CD4-positive, alpha-beta T cell treated with Interleukin-2 at 100 ng/mL for 4 hours (primary cell): ENCODE data around the gene MREG.

Experiments used
- DNase-seq: peaks from one replicate; pipeline ENCODE4 v3.0.0-alpha.2; 2020; ENCODE audit warnings: low spot score

The MREG gene

DNA sequence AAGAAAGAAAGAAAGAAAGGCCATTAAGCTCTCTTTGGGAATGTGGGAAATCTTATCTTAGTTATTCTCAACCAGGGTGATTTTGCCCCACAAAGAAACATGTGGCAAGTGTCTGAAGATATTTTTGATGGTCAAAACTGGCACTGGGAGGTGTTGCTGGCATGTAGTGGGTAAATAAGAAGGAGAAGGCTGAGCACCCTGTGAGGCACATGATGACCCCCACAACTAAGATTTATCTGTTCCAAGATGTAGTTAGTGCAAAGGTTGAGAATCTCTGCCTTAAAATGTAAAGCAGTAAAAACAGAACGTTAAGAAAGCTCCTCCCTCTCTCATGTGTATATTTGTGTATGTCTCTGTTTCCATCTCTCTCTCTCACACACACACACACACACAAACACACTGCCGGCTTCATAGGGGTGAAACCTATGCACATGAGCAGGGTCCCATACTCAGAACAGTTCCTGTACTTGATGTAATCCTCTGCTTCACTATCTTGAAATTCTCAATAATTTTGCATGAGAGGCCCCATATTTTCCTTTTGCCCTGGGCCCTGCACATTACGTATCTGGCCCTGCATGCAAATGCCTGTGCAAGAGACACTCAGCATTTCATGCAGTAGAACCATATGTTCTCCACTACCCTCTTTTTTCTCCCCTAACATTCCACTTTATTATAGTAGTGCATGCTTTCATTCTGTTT, 94.3 kb downstream of the MREG start:
- no peak for DNase-seq

DNA sequence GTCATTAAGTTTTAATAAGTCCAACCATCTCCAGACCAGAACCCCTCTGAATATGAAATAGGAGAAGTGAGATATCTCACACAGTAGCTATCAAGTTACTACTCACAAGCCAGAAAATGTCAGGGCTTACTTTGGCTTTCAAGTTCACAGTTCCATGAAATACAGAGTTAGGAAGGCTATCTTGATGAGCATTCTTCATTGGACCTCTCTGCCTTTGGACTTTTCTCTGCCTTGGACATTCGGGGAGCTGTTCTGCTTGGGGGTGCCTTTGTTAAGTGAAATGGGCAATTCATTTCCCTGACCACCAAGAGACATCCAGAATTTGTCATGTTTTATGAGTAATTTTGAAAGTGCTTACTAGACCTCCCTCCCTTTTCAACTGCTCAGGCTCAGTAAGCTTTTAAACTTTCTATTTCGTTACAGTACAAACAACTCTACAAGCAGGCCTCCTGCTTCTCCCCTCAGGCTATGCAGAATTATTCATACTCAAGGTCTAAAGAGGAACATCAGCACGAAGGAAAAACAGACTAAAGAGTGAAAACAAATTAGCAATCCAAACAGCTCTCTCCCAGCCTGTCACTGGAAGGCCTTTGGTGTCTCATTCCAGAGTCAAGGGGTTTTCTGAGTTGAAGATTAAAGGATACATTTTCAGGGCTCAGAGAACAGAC, 95.3 kb downstream of the MREG start:
- no peak for DNase-seq

DNA sequence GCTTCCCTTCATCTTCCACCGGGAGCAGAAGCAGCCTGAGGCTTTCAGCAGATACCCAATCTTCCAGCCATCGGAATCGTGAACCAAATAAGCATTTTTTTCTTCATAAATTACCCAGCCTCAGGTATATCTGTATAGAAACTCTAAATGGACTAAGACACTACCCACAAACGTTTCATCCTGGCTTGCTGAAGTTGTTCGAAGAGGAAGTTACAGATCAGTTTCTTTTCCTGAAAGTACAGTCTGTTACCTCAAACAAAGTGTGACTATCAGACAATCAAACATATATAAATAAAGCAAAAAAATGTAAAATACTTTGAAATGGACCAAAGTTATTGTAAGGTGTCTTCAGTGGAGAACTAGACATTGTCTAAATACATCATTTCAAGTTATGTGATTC, 97.9 kb downstream of the MREG start:
- no peak for DNase-seq

DNA sequence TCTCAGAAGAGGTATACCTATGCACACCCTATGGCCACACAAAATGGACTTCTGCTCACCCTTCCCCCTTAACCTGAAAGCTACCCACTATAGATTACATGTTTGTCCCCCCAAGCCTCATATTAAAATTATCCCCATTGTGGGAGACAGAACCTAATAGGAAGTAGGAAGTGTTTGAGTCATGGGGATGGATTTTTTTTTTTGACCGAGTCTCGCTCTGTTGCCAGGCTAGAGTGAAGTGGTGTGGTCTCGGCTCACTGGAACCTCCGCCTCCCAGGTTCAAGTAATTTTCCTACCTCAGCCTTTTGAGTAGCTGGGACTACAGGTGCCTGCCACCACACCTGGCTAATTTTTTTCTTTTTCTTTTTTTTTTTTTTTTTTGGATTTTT, 98.6 kb downstream of the MREG start:
- DNase-seq = no peak

GRCh38 chr2:215914054-215914776, 99.1 kb downstream of the MREG start:
- no peak for DNase-seq

DNA sequence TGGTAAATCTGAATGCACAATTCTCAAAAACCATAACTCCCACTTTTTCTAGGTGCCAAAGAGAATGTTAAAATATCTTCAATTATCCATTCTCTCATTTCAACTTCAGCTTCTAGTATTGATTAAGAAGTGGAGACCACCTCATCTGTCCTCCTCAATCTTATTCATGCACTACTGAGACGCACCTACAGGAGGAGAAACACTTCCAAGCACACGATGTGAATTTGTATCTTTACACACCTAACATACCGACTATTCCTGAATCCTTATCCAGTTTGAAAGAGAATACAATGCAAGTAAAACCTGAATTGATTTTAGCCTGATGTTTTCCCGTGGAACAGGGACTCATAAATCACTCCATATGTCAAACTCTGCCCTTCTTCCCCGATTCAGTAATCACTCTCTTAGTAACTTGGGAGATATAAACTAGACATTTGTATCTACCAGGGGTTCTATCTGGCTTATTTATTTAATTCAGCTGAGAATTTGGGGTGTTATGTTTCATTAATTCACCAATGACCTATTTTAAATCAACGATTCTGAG, 101.0 kb downstream of the MREG start:
- DNase-seq = no peak

- no peak for DNase-seq
Observed at GRCh38 chr2:215911301-215912085, 101.9 kb downstream of the MREG start.

GRCh38 chr2:215910180-215910579, 103.2 kb downstream of the MREG start:
- no peak for DNase-seq

- DNase-seq = no peak
Observed at GRCh38 chr2:215907147-215907546, 106.2 kb downstream of the MREG start.

DNA sequence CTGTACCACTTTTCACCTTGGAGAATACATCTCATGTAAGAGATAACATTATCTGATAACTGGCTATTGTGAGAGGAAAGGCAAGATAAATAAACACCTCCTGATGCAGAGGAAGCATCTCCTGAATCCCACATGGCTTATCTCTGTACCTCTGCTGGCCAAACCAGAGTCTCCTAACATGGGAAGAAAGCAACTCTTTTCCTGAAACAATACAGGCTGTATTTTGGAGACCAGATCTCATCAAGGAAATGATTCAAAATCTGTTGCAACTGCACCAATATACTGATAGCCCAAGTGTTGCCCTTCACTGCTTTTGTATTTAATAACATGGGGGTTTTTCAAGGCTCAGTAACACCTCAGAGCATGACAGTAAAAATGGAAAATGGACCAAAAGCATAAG, 106.9 kb downstream of the MREG start:
- DNase-seq = no peak

GRCh38 chr2:215905691-215906090, 107.7 kb downstream of the MREG start:
- DNase-seq = no peak

DNA sequence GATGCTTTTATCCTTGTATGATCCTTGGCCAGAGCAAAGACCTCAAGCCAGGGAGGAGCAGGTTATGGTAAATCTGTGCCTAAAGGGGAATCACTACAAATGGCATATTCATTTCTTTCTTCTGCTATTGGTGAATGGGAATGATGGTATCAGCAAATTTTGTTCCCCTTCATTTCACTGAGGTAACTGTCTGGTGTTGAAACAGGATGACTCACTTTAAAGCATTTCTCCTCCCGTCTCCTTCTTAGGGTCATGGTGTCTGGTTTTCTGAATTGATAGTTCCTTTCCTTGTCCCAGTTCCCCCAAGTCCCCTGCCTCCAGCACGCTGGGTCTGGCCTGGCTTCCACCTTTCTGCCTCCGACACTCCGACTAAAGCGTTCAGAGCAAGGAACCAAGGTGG, 109.2 kb downstream of the MREG start:
- DNase-seq = no peak

DNA sequence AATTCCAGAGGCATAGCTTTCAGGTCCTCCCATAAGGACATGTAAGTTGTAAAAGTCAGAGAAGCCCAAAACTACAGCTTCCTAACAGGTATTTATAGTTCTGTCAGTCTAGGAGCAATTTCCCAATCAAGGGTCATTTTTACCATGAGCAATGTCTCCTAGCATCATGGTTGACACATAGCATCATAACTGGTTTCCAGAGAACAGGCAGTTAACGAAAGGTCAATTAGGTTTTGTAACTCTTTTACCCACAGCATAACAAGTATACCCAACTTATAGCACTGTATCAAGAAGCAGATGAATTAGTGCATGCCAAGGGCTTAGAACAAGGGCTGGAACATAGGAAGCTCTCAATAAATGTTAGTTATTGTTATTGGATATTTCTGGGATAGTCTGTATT, 110.1 kb downstream of the MREG start:
- DNase-seq = no peak

- DNase-seq = no peak
Observed at GRCh38 chr2:215901796-215902195, 111.6 kb downstream of the MREG start.

DNA sequence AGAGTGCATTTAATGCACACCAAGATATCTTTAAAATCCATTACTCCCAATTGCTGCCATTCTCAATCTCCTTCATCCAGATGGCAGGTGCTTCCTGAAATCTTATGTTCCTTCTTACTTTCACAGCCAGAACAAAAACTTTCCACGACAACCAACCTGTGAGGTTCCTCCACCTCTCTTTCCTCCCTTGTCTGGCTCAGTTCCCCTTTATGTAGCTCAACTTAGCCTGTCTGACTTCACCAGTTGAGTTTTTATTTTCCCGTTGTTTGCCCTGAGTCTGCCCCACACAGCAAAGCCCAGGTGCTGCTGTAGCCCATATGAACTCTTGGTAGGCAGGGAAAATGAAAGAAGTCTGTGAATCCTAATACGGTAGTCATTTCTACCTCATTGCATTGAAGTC, 112.5 kb downstream of the MREG start:
- DNase-seq = no peak

DNA sequence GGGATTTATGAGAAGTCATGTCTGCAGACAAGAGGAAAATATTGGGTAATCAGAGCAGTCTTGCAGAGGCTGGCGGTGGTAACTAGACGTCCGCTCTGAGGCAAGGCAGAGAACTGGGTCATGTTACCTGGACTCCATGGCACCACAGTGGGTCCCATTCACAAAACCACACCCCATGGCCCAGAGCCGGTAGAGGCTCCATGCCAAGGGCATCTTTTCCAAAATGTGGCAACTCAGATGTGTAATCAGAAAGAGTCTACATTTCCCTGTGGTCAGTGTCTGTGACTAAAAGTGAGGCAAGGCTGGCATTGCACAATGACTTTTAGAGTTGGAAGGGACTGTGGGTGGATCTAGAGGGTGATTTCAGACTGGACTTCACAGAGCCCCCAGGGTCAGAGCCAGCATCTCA, 113.1 kb downstream of the MREG start:
- DNase-seq = no peak

- no peak for DNase-seq
Observed at GRCh38 chr2:215899141-215900074, 113.9 kb downstream of the MREG start.

GRCh38 chr2:215898363-215898762, 115.0 kb downstream of the MREG start:
- no peak for DNase-seq

DNA sequence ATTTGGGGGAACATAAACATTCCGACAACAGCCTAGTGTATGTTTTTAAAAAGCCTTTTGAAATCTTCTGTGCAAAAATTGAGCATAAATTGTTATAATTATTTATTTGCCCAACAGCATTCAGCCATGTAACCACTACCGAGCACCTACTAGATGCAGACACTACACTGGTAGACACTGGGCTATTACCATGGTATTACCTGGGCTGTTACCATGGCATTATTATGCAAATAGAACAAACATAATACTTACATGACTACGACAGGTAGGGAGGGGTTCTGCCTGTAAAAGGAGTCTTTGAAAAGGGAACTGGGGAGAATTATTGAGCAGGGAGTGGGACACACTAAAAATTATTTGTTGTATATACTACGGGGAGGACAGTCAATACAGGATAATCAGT, 116.4 kb downstream of the MREG start:
- no peak for DNase-seq

DNA sequence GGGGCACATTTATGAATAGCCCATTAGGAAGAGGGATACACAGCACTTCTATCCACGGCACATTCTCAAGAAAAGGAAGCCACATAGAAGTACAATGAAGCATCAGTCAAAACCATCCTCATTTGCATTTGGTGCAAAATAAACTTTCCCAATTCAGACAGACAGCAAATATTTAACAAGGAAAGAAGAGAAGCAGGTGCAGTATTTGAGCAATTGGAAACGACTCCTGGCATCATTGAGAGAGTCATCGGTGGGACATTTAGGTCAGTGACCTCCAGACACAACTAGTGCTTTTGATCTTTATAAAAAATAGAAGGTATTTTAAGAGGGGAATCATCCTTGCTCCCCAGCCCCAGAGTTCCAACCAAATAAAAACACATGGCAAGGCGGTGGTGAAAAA, 118.0 kb downstream of the MREG start:
- DNase-seq = no peak
